MV-4-11 (cell line): ENCODE data around the gene ACTR5.

Experiments used
- DNase-seq: peaks from one replicate; lab custom pipeline; 2025; lab: John Stamatoyannopoulos, UW

ACTR5 gene

GRCh38 chr20:38728911-38729642 lies 19.2 kb upstream of the ACTR5 start:
- DNase-seq = no peak

GRCh38 chr20:38729767-38730166 lies 18.5 kb upstream of the ACTR5 start:
- DNase-seq = no peak

GRCh38 chr20:38730167-38730988 lies 17.9 kb upstream of the ACTR5 start:
- no peak for DNase-seq

GRCh38 chr20:38730989-38731737 lies 17.1 kb upstream of the ACTR5 start:
- DNase-seq = peak; percentile 22

- no peak for DNase-seq
Measured at GRCh38 chr20:38731738-38732113, 16.5 kb upstream of the ACTR5 start.

GRCh38 chr20:38732981-38733380 lies 15.3 kb upstream of the ACTR5 start:
- DNase-seq = no peak

- DNase-seq = no peak
Measured at GRCh38 chr20:38735172-38735571, 13.1 kb upstream of the ACTR5 start.

- DNase-seq = no peak
Measured at GRCh38 chr20:38737887-38738286, 10.4 kb upstream of the ACTR5 start.

- DNase-seq = no peak
Measured at GRCh38 chr20:38745757-38746156, 2.5 kb upstream of the ACTR5 start.

- DNase-seq = no peak
Measured at GRCh38 chr20:38747495-38748096, 664 bp upstream of the ACTR5 start.

- no peak for DNase-seq
Measured at GRCh38 chr20:38748861-38749149, 545 bp downstream of the ACTR5 start.

- DNase-seq = peak; percentile 23
Measured at GRCh38 chr20:38751360-38751976, 3.2 kb downstream of the ACTR5 start.

GRCh38 chr20:38752029-38752428 lies 3.8 kb downstream of the ACTR5 start:
- no peak for DNase-seq

- no peak for DNase-seq
Measured at GRCh38 chr20:38754924-38755323, 6.7 kb downstream of the ACTR5 start.

GRCh38 chr20:38755324-38755910 lies 7.2 kb downstream of the ACTR5 start:
- DNase-seq = peak; percentile 86

- DNase-seq = no peak
Measured at GRCh38 chr20:38757145-38757775, 9.0 kb downstream of the ACTR5 start.

GRCh38 chr20:38759106-38759505 lies 10.8 kb downstream of the ACTR5 start:
- DNase-seq = no peak

GRCh38 chr20:38760978-38761377 lies 12.7 kb downstream of the ACTR5 start:
- DNase-seq = no peak

- no peak for DNase-seq
Measured at GRCh38 chr20:38762174-38762573, 13.9 kb downstream of the ACTR5 start.

GRCh38 chr20:38763616-38764015 lies 15.4 kb downstream of the ACTR5 start:
- DNase-seq = no peak
